Measurements from ENCODE around the gene TCF7L2.

TCF7L2 gene

GRCh38 chr10:113007343-113007771, 57.3 kb downstream of the TCF7L2 start:
- no peak for DNase-seq (ENCODE audit: low read depth)
- no peak overlapping the region for H3K4me3 ChIP-seq (ENCODE audit: low read depth, low read length)
- no peak for TF ChIP-seq CTCF (IDR thresholded peaks at IDR 0.05; ENCODE audit: control insufficient read depth, extremely low read depth, insufficient read depth)

GRCh38 chr10:113007821-113008220, 57.8 kb downstream of the TCF7L2 start:
- H3K4me3 ChIP-seq (ENCODE audit: low read depth, low read length), result no peak overlapping the region
- DNase-seq (ENCODE audit: low read depth), result no peak
- TF ChIP-seq CTCF (IDR thresholded peaks at IDR 0.05; ENCODE audit: control insufficient read depth, extremely low read depth, insufficient read depth), result no peak

- TF ChIP-seq CTCF (IDR thresholded peaks at IDR 0.05; ENCODE audit: control insufficient read depth, extremely low read depth, insufficient read depth), result no peak
- no peak for DNase-seq (ENCODE audit: low read depth)
- no peak overlapping the region for H3K4me3 ChIP-seq (ENCODE audit: low read depth, low read length)
Measured at GRCh38 chr10:113011592-113012374, 61.7 kb downstream of the TCF7L2 start.

- no peak for TF ChIP-seq CTCF (IDR thresholded peaks at IDR 0.05; ENCODE audit: control insufficient read depth, extremely low read depth, insufficient read depth)
- no peak for DNase-seq (ENCODE audit: low read depth)
- H3K4me3 ChIP-seq (ENCODE audit: low read depth, low read length), result no peak overlapping the region
Measured at GRCh38 chr10:113015201-113015600, 65.2 kb downstream of the TCF7L2 start.

- no peak overlapping the region for H3K4me3 ChIP-seq (ENCODE audit: low read depth, low read length)
- TF ChIP-seq CTCF (IDR thresholded peaks at IDR 0.05; ENCODE audit: control insufficient read depth, extremely low read depth, insufficient read depth), result no peak
- no peak for DNase-seq (ENCODE audit: low read depth)
Measured at GRCh38 chr10:113017376-113017775, 67.3 kb downstream of the TCF7L2 start.

GRCh38 chr10:113018034-113018433, 68.0 kb downstream of the TCF7L2 start:
- no peak for TF ChIP-seq CTCF (IDR thresholded peaks at IDR 0.05; ENCODE audit: control insufficient read depth, extremely low read depth, insufficient read depth)
- H3K4me3 ChIP-seq (ENCODE audit: low read depth, low read length), result no peak overlapping the region
- no peak for DNase-seq (ENCODE audit: low read depth)

- no peak for DNase-seq (ENCODE audit: low read depth)
- TF ChIP-seq CTCF (IDR thresholded peaks at IDR 0.05; ENCODE audit: control insufficient read depth, extremely low read depth, insufficient read depth), result no peak
- no peak overlapping the region for H3K4me3 ChIP-seq (ENCODE audit: low read depth, low read length)
Measured at GRCh38 chr10:113019096-113019495, 69.0 kb downstream of the TCF7L2 start.

Data from LNCaP clone FGC (cell line).